Epithelial cell of prostate (primary cell): ENCODE data around the gene BACH2.
"Not testable (repeated sequence)": the region's sequence is repeated elsewhere in the genome, so short reads cannot be mapped to it uniquely, and the experiment has no call there.

Experiments
- DNase-seq: peaks from one replicate; pipeline ENCODE4 v3.0.0-alpha.2; 2011; ENCODE audit warnings: low read depth, low spot score
- H3K27ac ChIP-seq: fragments of 450-650 bp; 2 replicates; pipeline ENCODE4 v1.5.1; 2017; ENCODE audit warnings: mild to moderate bottlenecking

Gene BACH2

DNA sequence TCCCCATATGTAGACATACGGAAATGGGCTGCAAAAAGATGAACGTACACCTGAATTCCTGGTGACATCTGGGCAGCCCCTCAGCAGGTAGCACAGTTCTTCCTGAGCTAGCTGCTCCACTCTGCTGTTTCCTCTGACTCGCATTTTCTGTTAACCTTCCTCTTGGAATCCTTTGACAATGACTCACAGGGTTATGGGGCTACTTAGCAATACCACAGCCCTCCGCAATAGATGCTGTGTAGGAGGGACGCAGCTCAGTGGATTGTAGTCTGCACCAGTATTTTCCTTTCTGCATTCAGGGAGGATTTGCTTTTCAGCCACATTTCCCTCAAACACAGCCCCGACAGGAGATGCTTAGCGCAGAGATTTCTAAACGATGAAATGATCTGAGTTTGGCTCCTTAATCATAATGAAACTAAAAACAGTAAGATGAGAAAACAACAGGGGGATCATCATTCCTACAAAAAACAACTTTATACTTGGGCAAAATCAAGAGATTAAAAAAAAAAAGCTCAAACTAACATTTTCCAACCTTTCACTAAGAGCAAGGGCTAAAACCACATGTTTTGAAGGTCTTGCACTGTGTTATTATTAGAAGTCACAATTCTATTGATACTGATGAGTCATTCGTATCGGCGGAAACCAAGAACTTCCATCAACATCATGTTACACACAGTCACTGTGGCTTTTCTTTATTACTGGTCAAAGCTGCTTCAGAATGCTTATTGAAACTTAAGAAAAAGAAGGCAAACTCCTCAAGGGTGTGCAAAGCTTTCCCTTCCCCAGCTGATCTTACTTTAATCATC, 12.2 kb downstream of the BACH2 start:
- H3K27ac ChIP-seq = peak overlapping the region; percentile 33
- peak; percentile 73 for DNase-seq

DNA sequence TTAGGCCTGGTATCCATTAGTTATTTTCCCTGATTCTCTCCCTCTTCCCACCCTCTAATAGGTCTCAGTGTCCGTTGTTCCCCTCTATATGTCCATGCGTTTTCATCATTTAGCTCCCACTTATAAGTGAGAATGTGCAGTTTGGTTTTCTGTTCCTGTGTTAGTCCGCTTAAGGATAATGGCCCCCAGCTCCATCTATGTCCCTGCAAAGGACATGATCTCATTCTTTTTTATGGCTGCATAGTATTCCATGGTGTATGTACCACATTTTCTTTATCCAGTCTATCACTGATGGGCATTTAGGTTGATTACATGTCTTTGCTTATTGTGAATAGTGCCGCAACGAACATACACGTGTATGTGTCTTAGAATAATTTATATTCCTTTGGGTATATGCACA, 14.4 kb downstream of the BACH2 start:
- DNase-seq, H3K27ac ChIP-seq: not testable (repeated sequence)

DNA sequence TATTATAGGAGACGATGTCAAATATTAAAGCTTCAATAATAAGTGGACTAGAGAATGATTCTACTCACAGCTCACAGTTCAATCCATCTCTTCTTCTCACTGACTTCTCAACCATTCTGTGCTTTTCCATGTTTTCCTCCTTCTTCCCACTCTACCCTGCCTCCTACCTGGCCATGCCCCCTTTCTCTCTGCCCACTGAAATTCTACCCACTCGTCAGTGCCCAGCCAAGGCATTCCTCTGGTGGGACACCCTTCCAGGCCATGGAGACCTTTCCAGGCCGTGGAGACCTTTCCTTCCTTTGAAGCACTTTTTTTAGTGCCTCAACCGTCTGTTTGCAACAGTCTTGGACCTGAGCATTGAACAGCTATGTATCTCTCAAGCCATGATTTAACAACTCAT, 18.5 kb downstream of the BACH2 start:
- no peak for DNase-seq
- H3K27ac ChIP-seq = no peak overlapping the region

DNA sequence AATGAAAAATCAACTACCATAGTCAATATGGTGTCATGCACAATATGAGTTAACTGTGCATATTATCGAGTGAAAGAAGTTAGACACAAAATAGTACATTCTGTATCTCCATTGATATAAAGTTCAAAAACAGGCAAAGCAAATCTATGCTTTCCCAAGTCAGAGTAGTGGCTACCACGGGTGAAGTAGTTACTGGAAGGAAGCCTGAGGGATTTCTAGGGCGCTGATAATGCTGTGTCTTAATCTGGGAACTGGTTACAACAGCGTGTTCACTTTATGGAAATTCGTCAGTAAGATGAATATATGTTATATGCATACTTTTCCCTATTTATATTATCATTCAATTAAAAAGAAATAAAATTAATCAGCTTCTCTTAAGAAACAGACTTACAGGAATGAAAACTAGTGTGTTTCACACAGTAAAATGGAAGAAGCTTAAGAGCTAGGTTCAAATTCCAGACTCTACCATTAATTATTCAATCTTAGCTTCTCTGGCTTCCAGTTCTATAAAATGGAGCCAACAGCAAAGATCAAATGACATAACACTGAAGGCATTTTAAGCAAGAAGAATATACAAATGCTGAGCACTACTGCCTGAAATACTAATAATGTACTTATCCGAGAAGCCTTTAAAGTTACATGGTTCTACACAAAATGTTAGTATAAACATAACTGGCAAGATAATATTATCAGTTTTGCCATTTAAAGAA, 19.2 kb downstream of the BACH2 start:
- H3K27ac ChIP-seq = no peak overlapping the region
- no peak for DNase-seq

DNA sequence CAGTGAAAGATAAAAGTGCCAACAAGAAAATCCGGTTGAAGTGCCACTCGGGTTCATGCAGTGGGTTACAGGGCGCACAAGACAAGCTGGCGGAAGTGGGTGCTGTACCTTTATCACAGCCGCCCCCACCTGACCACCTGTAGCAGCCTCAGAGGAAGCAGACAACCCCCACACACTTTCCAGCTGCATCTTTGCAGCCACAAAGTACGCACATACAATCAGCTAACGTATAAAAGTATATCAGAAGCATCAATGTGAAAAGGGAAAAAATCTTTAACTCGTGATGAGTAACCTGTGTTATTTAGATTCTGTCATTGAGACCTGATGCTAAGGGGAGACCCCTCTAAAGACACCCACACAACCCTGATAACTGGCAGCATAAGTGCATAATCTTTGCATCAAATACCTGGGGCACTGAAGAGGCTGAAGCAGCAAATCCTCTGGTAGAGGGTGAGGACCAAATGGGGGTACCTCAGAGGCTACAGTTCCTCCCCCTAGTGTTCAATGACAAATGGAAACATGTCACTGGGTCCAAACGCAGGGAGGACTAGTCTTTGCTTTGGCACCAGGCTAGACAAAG, 22.1 kb downstream of the BACH2 start:
- DNase-seq = no peak

DNA sequence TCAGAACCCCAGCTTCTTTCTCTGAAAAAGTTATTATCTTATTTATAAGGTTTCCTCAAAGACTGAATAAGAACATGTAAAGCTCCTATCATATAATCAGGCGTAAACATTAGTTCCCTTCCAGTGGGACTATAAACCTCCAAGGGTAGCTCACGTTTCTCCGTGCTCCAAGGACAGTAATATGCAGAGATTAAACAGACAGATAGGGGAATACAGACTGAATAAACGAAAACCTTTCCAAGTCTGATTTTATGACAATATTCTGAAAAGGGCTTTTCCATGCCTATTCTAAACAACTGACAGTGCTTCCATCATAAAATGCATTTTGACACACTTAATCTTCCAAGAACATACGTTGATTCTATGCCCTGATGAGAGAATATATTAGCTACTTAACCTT, 22.8 kb downstream of the BACH2 start:
- no peak overlapping the region for H3K27ac ChIP-seq

More for the DNA sequence above, 22.1 kb downstream of the BACH2 start:
- no peak overlapping the region for H3K27ac ChIP-seq

DNA sequence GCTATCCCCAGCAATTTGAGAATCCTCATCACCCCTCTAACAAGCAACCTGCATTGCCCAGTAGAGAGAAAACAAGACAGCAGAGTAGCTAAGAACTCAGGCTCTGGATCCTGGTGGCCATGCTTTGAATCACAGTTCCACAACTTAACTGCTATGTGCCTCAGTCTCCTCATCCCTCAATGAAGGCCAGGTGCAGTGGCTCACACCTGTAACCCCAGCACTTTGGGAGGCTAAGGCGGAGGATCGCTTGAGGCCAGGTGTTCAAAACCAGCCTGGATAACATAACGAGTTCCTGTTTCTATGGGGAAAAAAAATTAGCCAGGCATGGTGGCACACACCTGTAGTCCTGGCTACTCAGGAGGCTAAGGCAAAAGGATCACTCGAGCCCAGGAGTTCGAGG, 23.7 kb downstream of the BACH2 start:
- DNase-seq = no peak
- no peak overlapping the region for H3K27ac ChIP-seq

More for the DNA sequence above, 22.8 kb downstream of the BACH2 start:
- no peak for DNase-seq

DNA sequence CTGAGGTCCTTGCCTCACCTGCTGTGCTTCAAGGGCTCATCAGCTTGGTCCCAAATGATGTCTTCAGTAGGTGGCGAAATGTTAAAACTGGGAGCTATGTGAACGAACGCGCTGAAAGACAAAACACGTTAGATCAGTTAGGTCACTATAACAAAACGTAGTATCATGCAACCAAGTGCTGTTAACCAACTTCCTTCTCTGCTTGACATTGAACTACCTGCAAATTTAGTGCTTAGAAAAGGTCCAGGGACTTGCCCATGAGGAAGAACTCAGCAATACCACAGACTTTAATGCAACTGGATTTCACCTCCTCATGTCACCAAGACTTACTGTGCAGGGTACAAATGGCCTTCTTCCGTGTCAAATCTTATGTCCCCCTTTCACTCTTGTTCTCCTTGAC, 24.8 kb downstream of the BACH2 start:
- H3K27ac ChIP-seq = no peak overlapping the region

DNA sequence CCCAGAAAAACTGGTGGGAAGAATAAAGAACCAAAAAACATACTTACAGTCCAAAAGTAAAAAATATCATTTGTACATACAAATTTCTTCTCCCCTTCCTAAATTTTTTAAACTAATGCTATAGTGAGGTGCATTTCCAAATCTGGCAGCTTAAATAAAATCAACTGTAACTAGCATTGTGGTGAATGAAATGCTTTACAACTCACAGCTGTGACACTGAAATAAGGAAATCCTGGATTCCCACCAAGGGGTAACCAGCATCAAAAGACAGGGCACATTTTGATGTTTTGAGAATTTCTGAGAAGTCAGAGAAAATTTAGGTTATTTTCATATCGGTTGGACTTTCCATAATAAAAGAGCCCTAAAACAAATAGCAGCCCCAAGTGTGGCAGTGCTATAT, 27.3 kb downstream of the BACH2 start:
- no peak overlapping the region for H3K27ac ChIP-seq
- DNase-seq = no peak

More for the DNA sequence above, 24.8 kb downstream of the BACH2 start:
- DNase-seq = no peak

DNA sequence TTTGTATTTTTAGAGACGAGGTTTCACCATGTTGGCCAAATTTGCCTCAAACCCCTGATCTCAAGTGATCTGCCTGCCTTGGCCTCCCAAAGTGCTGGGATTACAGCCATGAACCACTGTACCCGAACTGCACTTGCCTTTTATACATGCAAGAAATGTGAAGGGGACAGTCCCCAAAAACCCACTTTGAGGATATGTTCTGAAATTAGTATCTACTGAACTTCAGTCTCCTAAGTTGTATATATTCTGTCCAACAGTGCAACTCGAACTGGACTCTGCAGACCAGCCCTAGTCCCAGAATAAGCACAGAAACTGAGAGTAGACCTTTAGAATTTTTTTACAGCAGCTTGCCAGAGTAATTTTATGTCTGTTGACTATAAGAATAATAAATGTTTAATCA, 28.5 kb downstream of the BACH2 start:
- H3K27ac ChIP-seq = no peak overlapping the region
- no peak for DNase-seq

DNA sequence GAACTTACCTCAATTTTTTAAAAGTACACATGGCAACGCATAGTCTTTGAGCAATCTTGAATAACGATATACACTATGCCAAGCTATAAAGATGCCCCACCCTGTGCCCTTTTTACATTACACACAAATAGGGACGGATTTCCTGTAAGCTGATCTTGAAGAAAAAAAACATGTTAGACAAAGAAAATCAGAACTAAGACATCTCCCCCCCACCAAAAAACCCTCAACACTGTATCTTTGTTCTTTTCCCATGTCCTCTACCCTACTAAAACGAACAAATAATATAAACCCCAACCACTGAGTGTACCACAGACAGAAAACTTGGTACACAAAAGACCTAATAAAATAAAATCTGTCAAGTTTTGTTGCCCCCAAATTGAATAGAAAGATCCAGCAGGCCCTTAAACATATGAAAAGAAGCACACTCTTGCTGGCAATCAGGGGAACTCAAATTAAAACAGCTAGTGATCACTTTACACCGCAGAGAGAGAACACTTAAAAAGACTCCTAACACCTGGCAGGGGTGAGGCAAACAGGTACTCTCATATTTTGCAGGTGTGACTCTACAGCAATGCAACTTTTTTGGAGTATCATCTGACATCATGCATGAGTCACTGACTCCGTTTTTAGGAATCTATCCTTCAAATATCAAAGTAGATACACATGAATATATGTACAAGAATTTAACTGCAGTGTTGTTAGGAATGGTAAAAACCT, 29.6 kb downstream of the BACH2 start:
- DNase-seq = no peak
- H3K27ac ChIP-seq = no peak overlapping the region

DNA sequence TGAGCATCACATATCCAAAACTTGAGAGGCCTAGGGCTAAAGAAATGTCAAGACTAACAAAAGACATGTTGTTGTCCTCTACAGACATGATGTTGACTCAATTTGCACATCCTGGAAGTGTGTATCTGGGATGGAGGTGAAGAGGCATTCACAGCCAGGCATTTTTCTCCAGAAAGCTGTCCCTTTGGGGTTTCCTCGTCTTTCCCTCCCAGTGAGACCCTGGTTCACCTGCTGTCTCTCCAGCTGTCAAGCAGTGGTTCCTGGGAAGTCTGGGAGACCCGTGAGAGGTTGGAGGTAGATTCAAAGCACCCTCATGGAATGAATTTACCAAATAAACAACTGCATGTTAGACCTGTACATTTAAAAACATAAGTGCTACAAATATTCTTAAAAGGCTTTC, 32.1 kb downstream of the BACH2 start:
- no peak overlapping the region for H3K27ac ChIP-seq

DNA sequence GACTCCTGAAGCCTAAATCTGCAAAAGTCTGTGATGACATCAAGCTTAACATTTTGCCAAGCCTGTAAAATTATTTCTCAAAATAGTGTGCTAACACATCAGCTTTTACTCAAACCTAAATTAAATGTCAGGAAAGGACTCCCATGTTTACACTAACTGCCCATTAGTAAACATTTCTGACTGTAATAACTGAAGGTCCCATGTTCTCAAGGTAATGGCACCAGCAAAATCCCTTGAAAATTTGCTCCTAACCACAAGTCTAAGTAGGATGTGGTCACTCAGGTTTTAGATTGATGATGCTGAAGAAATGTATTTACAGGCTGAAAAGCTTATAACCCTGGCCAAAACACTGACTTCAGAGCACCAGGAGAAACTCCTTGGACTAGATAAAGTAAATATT, 33.0 kb downstream of the BACH2 start:
- no peak for DNase-seq
- H3K27ac ChIP-seq = no peak overlapping the region

More for the DNA sequence above, 32.1 kb downstream of the BACH2 start:
- no peak for DNase-seq

DNA sequence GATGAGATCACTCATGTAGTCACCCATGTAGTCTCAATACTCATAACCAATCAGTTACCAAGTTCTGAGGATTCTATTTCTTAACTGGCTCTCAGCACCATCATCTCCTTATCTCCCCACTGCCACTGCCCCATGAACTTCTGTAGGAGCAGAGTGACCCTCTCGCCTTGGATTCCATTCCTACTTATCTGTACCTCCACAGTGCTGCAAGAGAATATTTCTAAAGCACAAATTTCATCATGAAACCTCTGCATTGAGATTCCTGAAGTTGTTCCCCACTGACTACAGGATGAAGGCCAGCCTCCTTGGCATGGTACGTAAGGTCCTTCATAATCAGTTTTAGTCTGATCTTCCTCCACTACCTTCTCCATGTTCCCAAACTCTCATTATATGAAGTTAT, 34.8 kb downstream of the BACH2 start:
- DNase-seq = no peak
- no peak overlapping the region for H3K27ac ChIP-seq

DNA sequence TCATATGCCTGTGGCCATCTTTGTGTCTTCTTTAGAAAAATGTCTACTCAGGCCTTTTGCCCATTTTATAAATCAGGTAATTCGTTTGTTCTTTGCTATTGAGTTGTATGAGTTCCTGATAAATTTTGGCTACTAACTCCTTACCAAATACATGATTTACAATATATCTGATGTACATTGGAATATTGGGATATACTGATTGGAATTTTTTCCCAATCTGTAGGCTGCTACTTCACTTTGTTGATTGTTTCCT, 39.2 kb downstream of the BACH2 start:
- peak overlapping the region; percentile 21 for H3K27ac ChIP-seq
- DNase-seq = no peak

DNA sequence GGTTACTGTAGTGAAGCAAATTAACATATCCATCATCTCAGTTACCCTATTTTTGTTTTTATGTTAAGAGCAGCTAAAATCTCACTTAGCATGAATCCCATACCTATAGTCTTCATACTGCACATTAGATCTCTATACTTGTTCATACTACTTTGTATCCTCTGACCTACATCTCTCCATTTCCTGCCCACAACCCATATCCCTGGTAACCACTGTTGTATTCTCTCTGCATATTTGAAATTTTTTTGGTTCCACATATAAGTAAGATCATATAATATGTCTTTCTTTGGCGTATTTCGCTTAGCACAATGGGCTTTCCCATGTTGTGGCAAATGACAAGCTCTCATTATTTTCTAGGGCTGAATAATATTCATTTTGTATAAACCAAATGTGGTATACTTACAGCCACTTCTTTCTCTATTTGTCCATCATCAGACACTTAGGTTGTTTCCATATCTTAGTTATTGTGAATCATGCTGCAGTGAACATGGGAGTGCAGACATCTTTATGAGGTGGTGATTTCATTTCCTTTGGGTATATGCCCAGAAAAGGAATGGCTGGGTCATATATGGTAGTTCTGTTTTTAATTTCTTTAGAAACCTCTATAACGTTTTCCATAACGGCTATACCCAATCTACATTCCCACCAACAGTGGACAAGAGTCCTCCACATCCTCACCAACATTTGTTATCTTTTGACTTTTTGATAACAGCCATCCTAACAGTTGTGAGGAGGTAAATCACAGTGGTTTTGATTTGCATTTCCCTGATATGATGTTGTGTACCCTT, 39.8 kb downstream of the BACH2 start:
- H3K27ac ChIP-seq = peak overlapping the region; percentile 21
- peak; percentile 20 for DNase-seq

DNA sequence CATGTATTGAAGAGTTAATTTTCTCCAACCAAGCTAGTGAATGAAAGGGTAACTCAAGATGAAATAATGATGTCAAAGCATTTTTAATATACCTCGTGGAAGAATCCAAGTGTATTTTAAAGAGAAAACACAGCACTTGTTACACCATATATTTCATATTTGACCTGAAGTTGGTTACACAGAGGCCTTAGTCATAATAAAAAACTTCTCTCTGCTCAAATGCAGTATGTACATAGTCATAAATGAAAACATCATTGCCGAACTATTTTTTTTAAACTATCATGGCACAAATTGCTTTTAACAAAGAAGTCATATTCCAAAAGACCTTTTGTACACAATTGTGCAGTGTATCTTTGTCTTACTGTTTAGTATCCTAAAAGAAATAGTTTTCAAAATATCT, 43.0 kb downstream of the BACH2 start:
- H3K27ac ChIP-seq = no peak overlapping the region
- DNase-seq = no peak

DNA sequence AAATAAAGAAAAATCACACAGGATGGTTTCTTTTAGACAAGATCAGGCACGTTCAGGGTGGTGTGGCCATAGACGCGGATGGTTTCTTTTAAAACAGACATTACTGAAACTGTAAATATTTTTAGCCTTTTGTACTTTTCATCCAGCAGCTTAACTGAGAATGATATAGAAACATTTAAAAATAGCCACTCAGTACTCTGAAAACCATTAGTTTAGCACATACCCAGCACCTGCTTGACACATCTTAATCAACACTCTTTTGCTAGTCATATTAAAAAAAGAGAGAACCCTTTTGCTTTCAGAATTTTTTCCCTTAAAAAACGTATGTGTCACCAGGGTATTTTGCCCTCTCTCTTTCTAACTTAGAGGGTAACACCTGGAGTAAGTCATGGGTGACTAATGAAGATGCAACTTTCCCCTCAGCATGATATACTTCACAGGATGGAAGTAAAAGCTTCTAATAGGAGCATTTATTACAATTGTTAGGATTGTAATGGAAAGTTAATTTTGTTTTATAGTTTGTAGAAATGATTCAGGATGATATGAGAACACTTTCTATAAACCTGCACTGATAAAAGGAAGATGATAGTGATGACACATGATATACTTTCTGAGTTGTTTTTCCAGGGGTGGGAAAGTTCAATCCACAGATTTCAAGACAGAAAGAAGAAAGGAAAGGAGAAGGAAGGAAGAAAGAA, 45.2 kb downstream of the BACH2 start:
- DNase-seq = peak; percentile 10
- H3K27ac ChIP-seq = peak overlapping the region; percentile 55

DNA sequence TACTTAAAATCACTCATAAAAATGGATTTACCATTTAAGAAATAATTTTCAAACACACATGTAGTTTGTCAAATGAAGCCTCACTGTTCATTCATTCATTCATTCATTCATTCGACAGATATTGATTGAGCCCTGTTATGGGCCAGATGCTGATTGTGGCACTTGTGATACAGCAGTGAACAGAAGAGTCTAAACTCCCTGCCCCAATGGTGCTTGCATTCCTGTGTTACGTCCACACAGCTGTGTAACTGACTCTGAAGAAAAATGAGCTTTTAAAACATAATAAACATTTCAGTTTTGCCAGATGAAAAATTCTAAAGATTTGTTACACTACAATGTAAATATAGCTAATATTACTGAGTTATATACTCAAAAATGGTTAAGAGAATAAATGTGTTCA, 46.2 kb downstream of the BACH2 start:
- peak overlapping the region; percentile 55 for H3K27ac ChIP-seq

DNA sequence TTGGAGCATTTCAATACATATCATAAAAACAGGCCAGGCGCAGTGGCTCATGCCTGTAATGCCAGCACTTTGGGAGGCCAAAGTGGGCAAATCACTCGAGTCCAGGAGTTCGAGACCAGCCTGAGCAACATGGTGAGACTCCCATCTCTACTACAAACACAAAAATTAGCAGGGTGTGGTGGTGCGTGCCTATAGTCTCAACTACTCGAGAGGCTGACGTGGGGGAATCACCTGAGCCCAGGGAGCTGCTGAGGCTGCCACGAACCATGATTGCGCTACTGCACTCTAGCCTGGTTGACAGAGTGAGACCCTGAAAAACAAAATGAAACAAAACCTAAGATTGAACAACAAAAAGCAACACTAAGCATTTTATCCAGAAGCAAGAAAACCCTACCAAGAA, 47.2 kb downstream of the BACH2 start:
- no peak overlapping the region for H3K27ac ChIP-seq
- DNase-seq = no peak

More for the DNA sequence above, 46.2 kb downstream of the BACH2 start:
- DNase-seq = no peak
